ENCODE results near the gene RCN1. TPM values are rescaled to one million over a fixed set of nuclear protein-coding genes. Genes with fewer than 3 reads are reported as not detected.

The RCN1 gene
- total RNA-seq, 4 donors from 2014 or later: 20.3 to 40.0 (median 29.4) TPM

- intact Hi-C loops (cut with DNase I; ENCODE audit: low total_unique reads): loop anchor here (10.0 kb wide), 1 partner anchor 1872 kb away; no protein-coding TSS in a partner anchor
- no peak overlapping the region for H3K4me3 ChIP-seq (ENCODE audit: low read depth, poor library complexity, severe bottlenecking)
- 17 to 24% methylated on average over 2 of the region's 2 CpGs for WGBS, 2 donors
- TF ChIP-seq POLR2A (IDR thresholded peaks at IDR 0.05) (no peak), CTCF (IDR thresholded peaks at IDR 0.05) (no peak)
- no peak for DNase-seq (ENCODE audit: low spot score in 2 of 2)
Observed at GRCh38 chr11:32137263-32137662, 46.4 kb downstream of the RCN1 start.

GRCh38 chr11:32137869-32138268, 47.0 kb downstream of the RCN1 start:
- intact Hi-C loops (cut with DNase I; ENCODE audit: low total_unique reads): loop anchor here (10.0 kb wide), 1 partner anchor 1873 kb away; no protein-coding TSS in a partner anchor
- TF ChIP-seq CTCF (IDR thresholded peaks at IDR 0.05) (no peak), POLR2A (IDR thresholded peaks at IDR 0.05) (no peak)
- DNase-seq (ENCODE audit: low spot score in 2 of 2): no peak

GRCh38 chr11:32138902-32139301, 48.0 kb downstream of the RCN1 start:
- H3K4me3 ChIP-seq (ENCODE audit: low read depth, poor library complexity, severe bottlenecking): no peak overlapping the region

More at GRCh38 chr11:32137869-32138268, 47.0 kb downstream of the RCN1 start:
- no peak overlapping the region for H3K4me3 ChIP-seq (ENCODE audit: low read depth, poor library complexity, severe bottlenecking)
- 95 to 98% methylated on average over 3 of the region's 3 CpGs for WGBS, 2 donors

GRCh38 chr11:32139896-32140520, 49.1 kb downstream of the RCN1 start:
- DNase-seq (ENCODE audit: low spot score in 2 of 2): no peak
- TF ChIP-seq POLR2A (IDR thresholded peaks at IDR 0.05) (no peak), CTCF (IDR thresholded peaks at IDR 0.05) (no peak)
- H3K4me3 ChIP-seq (ENCODE audit: low read depth, poor library complexity, severe bottlenecking): no peak overlapping the region
- intact Hi-C loops (cut with DNase I; ENCODE audit: low total_unique reads): loop anchor here (10.0 kb wide), 1 partner anchor 1875 kb away; no protein-coding TSS in a partner anchor
- 61 to 64% methylated on average over 4 of the region's 4 CpGs for WGBS, 2 donors

More at GRCh38 chr11:32138902-32139301, 48.0 kb downstream of the RCN1 start:
- no peak for DNase-seq (ENCODE audit: low spot score in 2 of 2)
- TF ChIP-seq CTCF (IDR thresholded peaks at IDR 0.05): no peak
- WGBS, 2 donors: 85 to 94% methylated on average over 3 of the region's 3 CpGs
- intact Hi-C loops (cut with DNase I; ENCODE audit: low total_unique reads): loop anchor here (10.0 kb wide), 1 partner anchor 1874 kb away; no protein-coding TSS in a partner anchor

- TF ChIP-seq CTCF (IDR thresholded peaks at IDR 0.05) (no peak), POLR2A (IDR thresholded peaks at IDR 0.05) (no peak)
- intact Hi-C loops (cut with DNase I; ENCODE audit: low total_unique reads): no loop called here
- WGBS, 2 donors: 51% methylated on average over 6 of the region's 6 CpGs
- no peak overlapping the region for H3K4me3 ChIP-seq (ENCODE audit: low read depth, poor library complexity, severe bottlenecking)
- no peak for DNase-seq (ENCODE audit: low spot score in 2 of 2)
Observed at GRCh38 chr11:32141745-32142546, 51.1 kb downstream of the RCN1 start.
